GM21447 (cell line): ENCODE measurements around the gene NPAS3.

Source experiments
- ATAC-seq: cut with Tn5 transposase; IDR thresholded peaks from one replicate; pipeline ENCODE4 v1.9.1; 2021; ENCODE audit not compliant: unreplicated experiment

The NPAS3 gene

DNA sequence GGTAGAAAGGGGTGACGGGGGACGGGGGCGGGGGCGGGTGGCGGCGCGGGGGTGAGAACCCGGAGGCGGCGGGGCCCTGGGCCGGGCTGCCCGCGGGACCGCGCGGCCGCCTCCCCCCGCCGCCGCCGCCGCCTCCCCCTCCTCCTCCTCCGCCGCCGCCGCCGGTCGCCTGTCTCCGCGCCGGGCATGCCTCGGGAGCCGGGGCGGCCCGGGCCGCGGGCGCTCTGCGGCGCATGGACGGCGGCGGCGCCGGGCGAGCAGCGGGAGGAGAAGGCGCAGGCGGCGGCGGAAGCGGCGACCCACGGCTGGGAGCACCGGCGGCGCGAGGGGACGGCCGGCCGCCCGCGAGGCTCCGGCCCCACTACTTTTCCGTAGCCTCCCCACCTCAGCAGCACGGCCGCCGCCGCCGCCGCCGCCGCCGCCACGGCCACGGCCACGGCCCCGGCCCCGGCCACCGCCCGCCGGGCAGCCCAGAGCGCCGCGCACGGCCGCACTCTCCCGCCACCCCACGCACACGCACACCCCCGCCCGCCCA lies at the start of gene NPAS3:
NPAS3 (plus strand) TSS at position 161 of the 535 bp plus-strand sequence.
- no peak for ATAC-seq

DNA sequence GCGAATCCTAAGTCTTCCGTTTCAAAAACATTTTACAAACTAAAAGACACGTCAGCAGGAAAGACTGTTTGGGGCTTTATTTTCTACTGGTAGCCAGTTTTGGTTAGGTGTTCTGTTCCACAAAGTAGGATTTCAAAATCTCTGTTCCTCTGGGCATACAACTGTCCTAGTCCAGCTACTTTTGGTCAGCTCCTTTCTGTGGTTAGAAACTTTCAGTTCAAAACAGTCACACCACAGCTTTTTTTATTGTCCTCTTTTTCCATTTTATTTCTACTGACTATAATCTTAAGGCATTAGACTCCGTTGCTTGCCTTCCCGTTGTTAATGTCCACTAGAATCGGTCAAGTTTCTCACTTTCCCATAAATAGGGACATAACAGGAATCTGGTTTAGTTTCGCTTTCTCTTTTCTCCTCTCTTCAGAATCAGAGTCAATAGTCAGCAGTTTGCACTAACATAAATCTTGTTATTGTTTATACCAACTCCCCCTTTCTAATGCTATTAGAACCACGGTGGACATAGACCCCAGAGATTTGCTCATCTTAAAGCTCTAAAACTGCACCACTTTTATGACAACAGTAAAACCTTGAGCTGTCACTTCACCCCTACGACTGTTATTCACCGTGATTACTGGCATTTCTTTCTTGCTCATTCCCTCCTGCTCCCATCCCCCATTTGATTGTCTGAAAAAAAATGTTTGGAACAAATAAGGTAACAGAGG lies 41.5 kb upstream of the NPAS3 start:
- ATAC-seq, result no peak

DNA sequence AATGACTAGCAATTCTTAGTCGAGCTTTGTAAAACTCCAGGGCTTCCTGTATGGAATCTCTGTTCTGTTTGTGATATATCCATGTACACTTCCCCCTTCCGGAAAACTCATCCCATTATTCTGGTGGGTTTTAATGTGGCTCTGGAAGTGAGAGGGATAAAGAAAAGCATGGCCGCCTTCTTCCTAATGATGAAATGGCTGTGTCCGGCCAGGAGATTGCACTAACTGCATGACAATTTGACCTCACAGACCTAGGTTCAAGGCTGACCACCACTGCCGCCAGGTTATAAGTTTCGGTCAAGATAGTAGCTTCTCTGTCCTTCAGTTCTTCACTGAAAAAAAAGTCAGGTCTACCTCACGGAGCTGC lies 41.0 kb upstream of the NPAS3 start:
- ATAC-seq, result no peak

DNA sequence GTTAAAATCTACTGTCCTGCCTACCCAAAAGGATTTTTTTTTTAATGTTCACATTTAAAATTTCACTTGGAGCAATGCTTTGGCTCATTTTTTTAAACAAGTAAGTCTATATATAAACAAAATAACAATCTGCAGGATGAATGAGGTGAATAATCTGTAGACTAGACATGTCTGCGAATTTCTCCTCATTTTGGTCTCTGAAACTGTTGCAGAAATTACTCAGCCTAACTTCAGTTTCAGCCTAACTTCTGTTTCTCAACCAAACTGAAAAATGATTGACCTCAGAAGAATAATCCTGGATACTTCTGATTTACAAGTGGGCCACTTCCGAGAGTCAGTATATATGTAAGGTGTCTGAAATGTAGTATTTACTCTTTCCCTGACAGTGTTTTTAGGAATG lies 39.8 kb upstream of the NPAS3 start:
- no peak for ATAC-seq

DNA sequence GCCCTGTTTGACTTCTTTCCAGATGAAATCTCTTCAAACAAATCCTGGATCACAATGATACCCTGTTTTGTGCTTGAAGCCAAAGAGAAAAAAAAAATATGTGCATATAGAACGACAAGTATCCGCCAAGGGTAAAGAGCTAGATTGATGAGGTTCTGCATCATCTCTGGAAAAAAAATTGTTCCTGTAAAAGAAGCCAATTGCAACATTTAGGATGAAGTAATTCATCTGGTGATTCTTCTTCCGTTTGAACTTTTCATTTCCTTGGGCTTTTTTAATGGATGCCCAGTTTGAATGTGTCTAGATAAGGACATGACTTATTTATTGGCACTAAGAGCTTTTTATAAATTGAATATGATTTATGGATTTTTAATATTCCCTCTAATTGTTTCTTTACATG lies 38.1 kb upstream of the NPAS3 start:
- ATAC-seq, result no peak

DNA sequence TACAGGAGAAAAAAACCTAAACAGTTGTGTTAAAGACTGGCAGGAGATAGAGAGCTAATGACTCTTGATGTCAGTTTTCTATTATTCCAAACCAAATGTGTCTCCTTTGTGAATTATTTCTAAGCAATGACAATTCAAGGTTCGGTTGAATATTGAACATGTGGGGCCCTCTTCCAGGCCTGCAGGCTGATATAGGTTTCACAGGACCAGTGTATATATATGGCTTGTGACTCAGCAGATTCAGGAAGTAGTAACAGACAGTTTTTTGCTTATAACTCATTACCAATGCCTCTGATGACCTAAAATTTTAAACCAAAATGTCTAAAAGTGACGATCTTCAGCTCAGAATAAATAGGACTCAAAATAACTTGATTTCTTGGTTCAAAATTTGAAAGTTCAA lies 33.7 kb upstream of the NPAS3 start:
- no peak for ATAC-seq

DNA sequence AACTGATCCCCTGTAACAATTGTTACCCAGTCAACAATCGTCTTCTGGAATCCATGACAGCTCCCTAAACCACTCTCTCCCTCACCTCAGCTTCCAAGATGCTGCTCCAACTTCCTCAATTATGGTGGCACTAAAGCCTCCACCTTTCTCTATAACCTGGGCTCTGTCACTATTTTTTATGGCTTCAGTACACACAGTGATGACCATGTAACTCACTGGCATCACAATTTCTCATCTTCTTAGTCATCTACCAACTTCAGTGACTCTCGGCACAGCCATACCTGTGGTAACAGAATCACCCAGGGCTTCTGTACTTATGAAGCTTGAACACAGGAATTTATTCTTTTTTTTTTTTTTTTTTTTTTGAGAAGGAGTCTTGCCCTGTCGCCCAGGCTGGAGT lies 32.0 kb upstream of the NPAS3 start:
- ATAC-seq, result no peak

DNA sequence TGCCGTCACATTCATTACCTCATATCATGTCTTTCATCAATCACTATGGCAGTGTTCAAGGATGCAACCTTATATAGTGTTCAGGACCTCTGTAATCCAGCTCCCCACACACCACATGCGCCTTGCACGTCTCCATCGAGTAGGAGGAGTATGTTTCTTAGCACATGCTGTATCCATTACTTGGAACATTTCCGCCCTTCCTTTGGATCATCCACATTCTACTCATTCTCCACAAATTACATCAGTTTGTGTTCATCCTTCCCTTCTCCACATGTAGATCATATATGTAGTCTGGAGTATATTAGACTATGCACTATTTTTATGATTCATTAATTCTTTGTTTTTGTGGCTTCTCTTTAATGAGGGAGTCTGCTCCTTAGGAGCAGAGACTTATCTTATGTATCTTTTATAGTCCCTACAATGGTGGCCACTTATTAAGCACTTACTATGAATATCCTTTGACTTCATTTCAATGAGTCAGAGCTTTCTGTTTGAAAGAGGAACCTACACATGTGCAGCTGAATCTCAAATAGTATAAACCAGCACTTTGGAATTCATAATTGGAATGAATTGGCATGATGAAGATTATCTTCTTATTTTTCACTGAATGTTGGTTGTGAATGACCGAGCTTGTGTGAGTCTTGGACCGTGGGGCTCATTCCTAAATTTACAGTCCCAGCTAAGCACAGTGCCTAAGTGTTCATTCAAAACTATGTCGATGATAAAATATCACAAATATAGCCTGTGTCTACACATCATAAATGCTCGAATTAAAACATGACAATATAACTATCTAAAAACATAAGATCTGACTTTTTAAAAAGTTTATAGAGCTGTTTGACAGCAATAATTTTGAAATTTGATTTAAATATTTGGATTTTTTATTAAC lies 30.2 kb upstream of the NPAS3 start:
- no peak for ATAC-seq

DNA sequence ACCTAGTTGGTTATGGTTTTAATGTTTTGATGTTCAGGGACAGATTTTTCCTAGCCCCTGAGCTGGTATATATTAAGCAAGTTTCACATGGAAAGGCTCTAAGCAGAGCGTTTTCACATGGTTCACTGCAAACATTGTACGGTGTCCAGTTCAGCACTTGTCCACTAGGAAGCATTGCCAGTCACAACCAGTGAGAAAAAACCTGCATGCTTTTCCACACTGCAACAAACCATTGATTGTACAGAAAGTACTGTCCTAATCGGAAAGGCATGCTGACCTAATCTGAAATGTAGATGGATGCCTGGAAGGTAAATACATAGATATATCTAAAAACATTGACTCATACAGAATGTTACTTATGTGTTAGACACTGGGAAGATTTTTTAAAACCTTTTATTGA lies 25.0 kb upstream of the NPAS3 start:
- ATAC-seq, result no peak

DNA sequence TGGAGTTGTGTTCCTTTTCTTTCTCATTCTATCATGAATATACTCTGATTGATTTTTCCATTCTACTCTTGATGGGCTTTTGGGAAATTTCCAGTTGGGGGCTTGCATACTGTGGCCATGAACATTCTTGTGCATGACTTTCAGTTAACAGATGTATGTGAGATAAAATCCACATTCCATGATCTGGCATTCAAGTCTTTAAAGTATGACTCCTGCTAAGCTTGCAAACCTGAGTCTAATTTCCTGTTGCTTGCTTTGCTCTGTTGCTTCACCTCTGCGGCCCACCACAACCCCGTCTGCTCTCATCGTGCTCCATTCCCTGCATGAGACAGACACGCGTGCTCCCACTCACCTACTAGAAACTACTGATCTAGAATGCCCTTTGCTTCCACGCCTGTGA lies 24.3 kb upstream of the NPAS3 start:
- ATAC-seq, result no peak

DNA sequence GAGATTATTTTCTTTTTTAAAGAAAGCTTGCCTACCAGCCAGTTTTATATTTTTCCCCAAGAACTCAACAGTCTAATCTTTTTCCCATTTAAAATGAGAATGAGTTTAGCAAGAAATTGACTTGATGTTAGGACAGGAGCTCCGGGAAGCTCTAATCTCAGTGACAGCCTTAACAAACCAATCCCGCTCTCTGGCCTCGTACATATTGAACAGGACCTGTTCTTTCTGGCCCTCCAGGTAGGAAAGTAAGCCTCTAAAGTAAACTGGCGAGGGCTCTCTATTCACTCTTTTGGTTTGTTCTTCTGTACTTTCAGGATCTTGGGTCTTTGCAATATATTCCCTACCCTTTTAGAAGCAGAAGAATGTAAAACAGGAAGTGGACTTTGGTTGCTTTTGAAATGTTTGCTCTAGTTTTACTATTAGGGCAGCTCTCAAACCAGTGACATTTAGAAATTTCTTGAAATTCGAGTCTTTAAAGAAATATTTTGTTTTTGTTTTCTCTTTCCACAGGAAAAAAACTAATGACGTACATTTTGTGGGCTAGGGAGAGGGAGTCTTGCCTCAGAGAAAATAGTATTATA lies 17.9 kb upstream of the NPAS3 start:
- no peak for ATAC-seq

DNA sequence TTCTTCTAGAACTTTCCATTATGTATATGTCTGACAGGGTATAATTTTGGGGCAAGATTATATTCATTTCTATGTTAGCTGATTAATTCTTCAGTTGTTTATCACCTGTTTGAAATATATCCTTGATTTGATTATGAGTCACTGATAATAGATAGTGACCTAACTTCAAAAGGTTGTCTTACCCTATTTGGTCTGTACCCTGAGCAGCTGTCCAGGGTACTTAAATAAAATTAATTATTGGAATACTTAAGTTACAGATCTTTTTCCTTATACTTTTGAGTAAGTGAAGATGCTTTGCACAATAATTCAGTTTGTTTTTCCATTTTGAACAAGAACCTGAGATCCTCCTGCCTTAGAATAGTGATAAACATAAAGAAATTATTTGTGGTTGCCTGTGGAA lies 13.2 kb upstream of the NPAS3 start:
- ATAC-seq, result no peak

DNA sequence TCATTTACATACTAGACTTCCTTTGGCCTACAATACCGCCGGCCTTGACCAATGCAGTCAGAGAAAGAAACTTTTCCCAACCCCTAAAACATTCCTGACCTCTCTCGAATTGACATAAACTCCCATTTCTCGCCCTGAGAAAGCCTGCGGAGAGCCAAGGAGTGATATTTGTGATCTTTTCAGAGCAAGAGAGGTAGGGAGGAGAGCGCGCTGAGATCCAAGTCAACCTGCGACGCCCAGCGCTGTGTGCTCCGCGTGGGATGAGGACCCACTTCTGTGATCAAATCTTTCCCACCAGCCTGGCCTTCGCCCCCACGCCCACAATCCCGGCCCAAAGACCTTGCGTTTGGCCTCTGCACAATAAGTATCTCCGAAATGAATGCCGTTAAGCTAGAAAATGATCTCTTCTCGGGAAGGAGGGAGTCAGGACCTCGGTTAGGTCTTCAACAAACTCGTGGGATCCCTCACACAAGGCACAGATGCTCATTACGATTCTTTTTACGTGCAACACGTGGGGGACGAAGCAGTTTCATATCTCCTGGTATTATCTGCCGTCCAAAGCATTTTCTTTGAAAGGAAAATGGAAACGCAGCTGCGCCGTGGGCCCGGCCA lies 6.3 kb upstream of the NPAS3 start:
- no peak for ATAC-seq

DNA sequence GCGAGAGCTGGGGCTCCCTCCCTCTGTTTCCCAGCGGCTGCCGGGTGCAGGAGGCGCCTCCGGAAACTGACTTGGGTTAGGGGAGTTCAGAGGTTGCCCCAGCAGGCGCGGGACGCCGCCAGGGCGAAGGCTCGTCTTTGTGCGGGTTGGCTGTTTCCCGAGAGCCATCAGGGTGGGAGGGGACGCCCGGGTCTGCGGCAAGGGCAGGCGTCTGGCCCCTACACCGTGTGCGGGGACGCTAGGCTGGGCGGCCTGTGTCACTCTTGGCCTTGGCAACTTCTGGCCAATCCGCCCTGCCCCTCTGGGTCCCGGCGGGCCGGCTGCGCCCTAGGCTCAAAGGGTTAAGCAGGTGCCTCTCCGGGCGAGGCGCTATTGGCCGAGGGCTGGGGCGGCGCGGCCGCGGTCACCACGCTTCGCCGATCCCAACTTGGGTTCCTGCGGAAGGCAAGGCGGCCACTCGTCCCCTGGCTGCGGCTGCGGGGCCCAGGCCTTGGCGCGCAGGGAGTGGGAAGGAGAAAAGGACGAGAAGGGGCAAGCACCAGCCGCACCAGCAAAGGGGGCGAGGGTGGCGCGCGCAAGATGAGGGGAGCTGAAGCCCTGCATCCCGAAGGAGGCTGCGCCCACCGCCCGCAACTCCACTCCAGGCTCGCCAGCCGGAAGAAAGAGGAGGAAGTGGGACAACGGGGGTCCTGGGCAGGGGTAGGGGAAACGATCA lies 5.6 kb upstream of the NPAS3 start:
- no peak for ATAC-seq

DNA sequence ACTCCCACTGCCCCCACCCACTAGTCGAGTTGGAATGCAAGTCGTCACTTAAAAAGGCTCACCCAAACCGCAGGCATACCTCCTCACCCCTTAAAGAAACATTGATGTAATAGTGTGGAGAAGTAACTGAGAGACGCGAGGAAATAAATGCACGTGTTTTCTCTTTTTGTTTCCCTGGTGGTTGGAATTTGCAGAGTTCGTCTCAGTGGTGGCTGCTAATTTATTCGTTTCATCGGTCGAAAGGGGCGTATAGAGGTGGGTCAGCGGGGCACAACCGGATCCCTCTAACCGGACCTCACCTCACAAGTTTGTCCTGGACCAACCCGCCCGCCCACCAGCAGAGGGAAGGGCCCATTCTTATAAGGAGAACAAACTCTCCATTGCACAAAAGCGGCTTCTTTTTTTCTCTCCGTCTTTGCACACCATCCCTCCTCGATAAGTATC lies 5.0 kb upstream of the NPAS3 start:
- no peak for ATAC-seq

DNA sequence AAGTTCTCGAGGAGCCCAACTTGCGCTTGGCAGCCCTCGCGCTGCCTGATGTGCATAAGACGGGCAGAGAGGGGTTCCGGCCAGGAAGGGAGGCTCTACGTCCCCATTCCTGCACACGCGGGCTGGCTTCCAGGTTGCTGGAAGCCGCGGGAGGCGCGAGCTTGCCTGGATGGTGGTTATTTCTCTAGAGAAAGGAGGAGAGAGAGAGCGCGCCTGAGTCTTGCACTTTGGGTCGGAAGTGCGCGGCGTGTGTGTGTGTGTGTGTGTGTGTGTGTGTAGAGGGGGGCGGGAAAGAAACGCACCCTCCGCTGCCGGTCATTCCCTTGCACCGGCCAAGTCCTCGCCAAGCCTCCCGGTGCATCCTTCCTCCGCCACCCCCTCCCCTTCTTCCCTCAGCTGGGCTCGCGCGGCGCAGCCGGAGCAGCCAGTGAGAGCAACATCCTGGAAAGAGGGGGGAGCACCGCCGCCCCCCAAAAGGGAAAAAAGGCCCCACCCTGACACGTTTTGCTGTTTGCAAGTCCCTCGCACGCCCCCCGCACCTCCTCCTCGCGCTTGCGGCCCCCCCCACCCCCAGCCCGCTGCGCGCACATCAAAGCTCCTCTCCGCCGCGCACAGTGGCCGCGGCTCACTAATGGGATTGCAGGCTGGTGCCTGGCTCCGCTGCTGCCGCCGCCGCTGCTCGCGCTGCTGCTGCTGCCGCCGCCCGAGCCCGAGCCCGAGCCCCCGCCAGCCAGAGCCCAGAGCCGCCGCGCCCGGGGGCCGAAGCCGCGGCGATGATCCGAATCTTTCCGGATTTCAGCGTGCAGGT lies 4.4 kb upstream of the NPAS3 start:
- ATAC-seq, result no peak

DNA sequence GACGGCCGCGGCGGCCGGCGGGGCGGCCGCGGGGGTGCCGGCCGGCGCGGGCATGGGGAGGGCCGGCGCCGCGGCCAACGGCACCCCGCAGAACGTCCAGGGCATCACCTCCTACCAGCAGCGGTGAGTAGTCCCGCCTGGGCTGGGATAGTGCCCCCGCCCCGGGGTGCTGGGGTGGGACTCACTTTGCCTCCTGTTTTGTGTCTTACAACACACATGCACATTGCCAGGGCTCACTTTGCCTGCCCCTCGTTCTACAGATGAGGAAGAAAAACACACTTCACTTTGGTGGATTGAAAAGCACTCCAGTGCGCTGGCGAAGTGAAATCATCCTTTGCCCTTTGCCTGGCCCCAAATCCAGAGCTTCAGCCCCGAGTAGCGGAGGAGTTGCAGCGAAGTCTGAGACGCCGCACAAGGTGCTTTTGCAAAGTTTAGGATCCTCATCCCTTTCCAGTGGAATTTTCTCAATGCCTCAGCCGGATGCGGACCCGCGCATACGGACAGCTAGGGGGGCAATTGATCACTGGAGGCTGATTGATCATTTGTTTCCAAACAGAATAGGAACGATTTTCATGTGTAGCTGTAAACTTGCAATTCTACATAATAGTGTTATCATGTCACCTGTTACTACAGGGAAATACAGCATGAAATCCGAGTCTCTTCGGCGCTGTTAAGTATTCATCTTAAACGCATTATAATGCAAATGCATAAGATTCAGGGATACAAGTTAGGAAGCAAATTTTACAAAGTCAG lies 3.6 kb upstream of the NPAS3 start:
- no peak for ATAC-seq

DNA sequence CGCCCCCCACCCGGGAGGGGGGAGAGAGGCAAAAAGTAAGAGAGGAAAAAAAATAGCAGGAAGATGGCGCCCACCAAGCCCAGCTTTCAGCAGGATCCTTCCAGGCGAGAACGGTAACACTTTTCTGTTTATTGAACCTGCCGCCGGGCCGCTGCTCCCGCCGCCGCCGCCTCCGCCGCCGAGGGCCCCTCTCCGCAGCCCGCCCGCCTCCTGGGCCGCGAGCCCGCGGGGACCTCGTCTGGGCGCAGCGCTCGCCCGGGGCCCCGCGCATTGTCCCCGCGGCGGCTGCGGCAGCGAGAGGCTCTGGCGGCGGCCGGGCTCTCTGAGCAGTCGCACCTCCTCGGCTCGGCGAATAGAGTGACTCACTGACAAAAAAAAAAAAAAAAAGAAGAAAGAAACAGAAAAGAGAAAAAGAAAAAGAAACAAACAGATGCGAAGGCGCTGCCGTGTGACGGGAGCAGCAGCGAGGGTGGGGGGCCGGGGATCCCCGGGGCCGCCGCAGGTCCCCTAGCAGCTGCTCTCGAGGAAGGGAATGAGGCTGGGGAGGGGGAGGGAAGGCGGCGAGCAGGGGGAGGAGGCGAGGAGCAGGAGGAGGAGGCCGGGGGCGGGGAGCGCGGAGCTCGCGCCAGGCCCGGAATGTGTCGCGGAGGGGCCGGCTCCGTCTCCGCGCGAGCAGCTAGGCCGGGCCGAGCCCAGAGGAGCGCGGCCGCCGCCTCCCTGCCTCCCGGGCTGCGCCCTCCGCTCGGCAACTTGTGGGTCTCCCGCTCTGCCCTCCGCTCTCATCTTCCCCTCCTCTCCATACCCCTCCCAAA lies 781 bp downstream of the NPAS3 start:
- no peak for ATAC-seq
